ENCODE measurements around the gene C1QA. TPM values are rescaled to one million over a fixed set of nuclear protein-coding genes. Genes with fewer than 3 reads are reported as not detected.

Gene C1QA
- total RNA-seq, 4 donors from 2014 or later: 11.7 to 167 (median 68.4) TPM

- H3K27ac ChIP-seq: no peak overlapping the region
- DNase-seq: no peak
- peaks cover 0 to 78% (median 0%) of the 10 kb centered on the region in 4 donors for H3K27me3 ChIP-seq
- H3K4me3 ChIP-seq: no peak overlapping the region
- WGBS, 2 donors: 30% methylated on average over 5 to 9 of the region's 9 CpGs
- no peaks in the 10 kb centered on the region for H3K9me3 ChIP-seq
- H3K4me1 ChIP-seq: no peaks in the 10 kb centered on the region
- intact Hi-C loops (cut with DNase I): no loop called here
- TF ChIP-seq POLR2A (IDR thresholded peaks at IDR 0.05): no peak
- no peak for TF ChIP-seq CTCF (IDR thresholded peaks at IDR 0.05)
- H3K36me3 ChIP-seq: no peaks in the 10 kb centered on the region
Measured at GRCh38 chr1:22680726-22681125, 44.3 kb downstream of the C1QA start.

DNA sequence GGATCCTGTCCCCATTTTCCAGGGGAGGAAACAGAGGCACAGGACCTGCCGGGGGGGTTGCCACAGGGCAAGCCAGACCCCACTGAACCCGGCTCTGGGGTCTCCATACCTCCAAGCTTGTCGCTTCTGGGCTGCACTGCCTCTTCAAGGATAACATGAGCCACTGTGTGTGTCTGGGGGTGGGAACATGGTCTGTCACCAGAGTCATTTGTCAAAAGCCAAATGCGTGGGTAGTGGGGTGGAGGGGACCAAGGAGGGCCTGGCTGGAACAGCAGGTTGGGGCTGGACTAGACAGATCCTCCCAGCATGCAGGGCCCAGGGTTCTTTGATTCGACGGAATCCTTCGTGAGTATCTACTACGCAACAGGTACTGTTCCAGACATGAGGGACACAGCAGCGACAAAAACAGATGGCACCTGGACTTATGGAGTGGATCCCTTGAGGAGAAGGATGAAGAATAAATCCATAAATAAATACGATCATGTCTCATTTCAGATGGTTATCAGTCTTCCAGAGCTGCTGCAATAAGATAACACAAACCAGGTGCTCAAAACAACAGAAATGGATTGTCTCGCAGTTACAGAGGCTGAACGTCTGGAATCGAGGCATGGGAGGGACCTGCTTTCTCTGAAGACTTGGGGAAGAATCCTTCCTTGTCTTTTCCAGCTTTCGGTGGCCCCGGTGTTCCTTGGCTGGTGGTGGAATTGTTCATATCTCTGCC, 45.3 kb downstream of the C1QA start:
- DNase-seq: no peak
- H3K27ac ChIP-seq: no peak overlapping the region
- 69 to 72% methylated on average over 13 to 14 of the region's 15 CpGs for WGBS, 2 donors
- TF ChIP-seq CTCF (IDR thresholded peaks at IDR 0.05) (no peak), POLR2A (IDR thresholded peaks at IDR 0.05) (no peak)
- no peaks in the 10 kb centered on the region for H3K36me3 ChIP-seq
- no peak overlapping the region for H3K4me3 ChIP-seq
- intact Hi-C loops (cut with DNase I): no loop called here
- no peaks in the 10 kb centered on the region for H3K9me3 ChIP-seq
- H3K27me3 ChIP-seq: peaks cover 0 to 73% (median 0%) of the 10 kb centered on the region in 4 donors
- no peaks in the 10 kb centered on the region for H3K4me1 ChIP-seq

DNA sequence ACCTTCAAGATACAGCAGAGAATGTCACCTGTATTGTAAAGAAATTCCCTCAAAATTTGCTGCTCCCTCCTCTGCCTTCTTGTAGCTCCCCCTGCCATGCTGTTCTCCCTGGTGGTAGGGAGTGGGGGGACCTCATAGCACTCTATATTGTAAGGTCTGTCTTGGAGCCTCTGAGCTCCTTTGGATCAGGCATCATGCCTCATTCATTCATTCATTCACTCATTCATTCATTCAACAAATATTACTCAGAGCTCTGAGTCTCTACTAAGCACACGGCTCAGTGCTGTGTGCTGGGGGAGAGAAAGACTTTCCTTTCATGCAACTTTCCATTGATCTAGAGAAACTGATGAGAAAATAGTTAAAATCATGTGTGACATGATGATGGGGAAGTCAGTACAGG, 47.1 kb downstream of the C1QA start:
- H3K36me3 ChIP-seq: no peaks in the 10 kb centered on the region
- no peak overlapping the region for H3K4me3 ChIP-seq
- H3K4me1 ChIP-seq: no peaks in the 10 kb centered on the region
- H3K27ac ChIP-seq: no peak overlapping the region
- WGBS, 2 donors: 50 to 60% methylated on average over 1 of the region's 1 CpG
- peaks cover 0 to 72% (median 0%) of the 10 kb centered on the region in 4 donors for H3K27me3 ChIP-seq
- intact Hi-C loops (cut with DNase I): no loop called here
- no peak for DNase-seq
- TF ChIP-seq POLR2A (IDR thresholded peaks at IDR 0.05) (no peak), CTCF (IDR thresholded peaks at IDR 0.05) (no peak)
- H3K9me3 ChIP-seq: no peaks in the 10 kb centered on the region

DNA sequence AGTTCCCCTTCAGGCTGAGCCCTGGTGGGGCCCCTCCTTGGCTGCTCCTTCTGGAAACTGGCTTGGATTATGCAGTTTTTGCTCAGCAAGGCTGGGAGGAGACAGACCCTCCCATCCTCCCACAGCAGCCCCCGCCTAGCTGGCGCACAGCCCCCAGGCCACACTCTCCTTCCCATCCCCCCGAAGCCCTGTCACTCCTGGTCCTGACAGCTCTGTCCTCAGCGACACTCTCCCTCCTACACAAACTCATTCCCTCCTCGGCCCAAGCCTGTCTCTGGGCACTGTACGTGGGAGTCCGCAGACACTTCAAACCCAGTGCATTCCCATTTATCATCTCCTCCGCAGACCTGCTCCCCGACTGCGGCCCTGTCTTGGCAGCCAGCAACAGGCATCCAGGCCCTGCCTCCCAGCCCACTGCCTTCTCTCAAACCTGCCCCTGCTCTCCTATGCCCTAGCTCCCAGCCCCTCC, 49.2 kb downstream of the C1QA start:
- Histone ChIP-seq H3K36me3 (no peaks in the 10 kb centered on the region), H3K4me3 (no peak overlapping the region), H3K27me3 (peaks cover 0 to 78% (median 0%) of the 10 kb centered on the region in 4 donors), H3K27ac (no peak overlapping the region), H3K4me1 (no peaks in the 10 kb centered on the region), H3K9me3 (no peaks in the 10 kb centered on the region)
- intact Hi-C loops (cut with DNase I): no loop called here
- no peak for DNase-seq
- 49 to 51% methylated on average over 9 to 10 of the region's 10 CpGs for WGBS, 2 donors
- TF ChIP-seq POLR2A (IDR thresholded peaks at IDR 0.05) (no peak), CTCF (IDR thresholded peaks at IDR 0.05) (no peak)

DNA sequence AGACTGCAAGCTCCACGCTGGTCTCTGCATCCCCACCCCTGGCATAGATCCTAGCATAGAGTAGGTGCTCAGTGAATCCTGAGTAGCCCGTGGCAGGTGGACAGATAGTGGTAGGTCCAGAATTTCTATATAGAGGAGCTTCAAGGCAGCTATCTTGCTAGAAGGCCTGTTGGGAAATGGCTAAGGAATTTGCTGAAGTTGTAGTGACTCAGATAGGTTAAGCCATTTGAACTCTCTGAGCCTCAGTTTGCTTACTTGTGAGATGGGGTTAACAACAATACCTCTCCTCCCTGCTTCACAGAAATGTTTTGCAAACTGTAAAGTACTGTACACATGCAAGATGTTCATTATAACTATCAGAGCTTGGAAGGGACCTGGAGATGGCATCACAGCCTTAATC, 50.8 kb downstream of the C1QA start:
- Histone ChIP-seq H3K36me3 (no peaks in the 10 kb centered on the region), H3K9me3 (no peaks in the 10 kb centered on the region), H3K4me1 (no peaks in the 10 kb centered on the region), H3K4me3 (no peak overlapping the region), H3K27ac (no peak overlapping the region), H3K27me3 (peaks cover 0 to 66% (median 0%) of the 10 kb centered on the region in 4 donors)
- WGBS, 2 donors: 67 to 70% methylated on average over 2 of the region's 2 CpGs
- DNase-seq: no peak
- TF ChIP-seq POLR2A (IDR thresholded peaks at IDR 0.05): no peak
- TF ChIP-seq CTCF (IDR thresholded peaks at IDR 0.05): no peak
- intact Hi-C loops (cut with DNase I): no loop called here
